Measurements from ENCODE around the gene LMBRD1.

The LMBRD1 gene

GRCh38 chr6:69704916-69705315 is 91.9 kb downstream of the LMBRD1 start:
- H3K9ac ChIP-seq (ENCODE audit: low read depth, low read length, poor library complexity, severe bottlenecking), result no peak overlapping the region
- no peaks in the 10 kb centered on the region for H3K4me1 ChIP-seq (ENCODE audit: insufficient read depth, low read length, poor library complexity, severe bottlenecking)
- no peaks in the 10 kb centered on the region for H3K79me2 ChIP-seq (ENCODE audit: insufficient read depth, low read length)
- peaks cover 8% of the 10 kb centered on the region; the same call in 1 of the 2 replicates for H3K36me3 ChIP-seq (ENCODE audit: insufficient read depth, low read length)
- H2AFZ ChIP-seq (ENCODE audit: low read length), result no peak overlapping the region
- no peak overlapping the region for H3K4me3 ChIP-seq (ENCODE audit: low read length, poor library complexity, severe bottlenecking)
- H4K20me1 ChIP-seq (ENCODE audit: insufficient read depth, low read length, poor library complexity, severe bottlenecking), result no peaks in the 10 kb centered on the region
- H3F3A ChIP-seq (ENCODE audit: low read depth), result no peaks in the 10 kb centered on the region
- no peaks in the 10 kb centered on the region for H3K9me2 ChIP-seq (replicated peaks; ENCODE audit: low read depth, low read length)
- H3K27me3 ChIP-seq (ENCODE audit: insufficient read depth, low read length, poor library complexity, severe bottlenecking), result no peaks in the 10 kb centered on the region
- H3K9me3 ChIP-seq (ENCODE audit: insufficient read depth, low read depth, low read length), result no peaks in the 10 kb centered on the region
- no peak overlapping the region for H3K4me2 ChIP-seq (ENCODE audit: low read depth, low read length, poor library complexity, severe bottlenecking)
- TF ChIP-seq EZH2phosphoT487 (IDR thresholded peaks at IDR 0.05; ENCODE audit: borderline replicate concordance) (no peak), CTCF (conservative IDR thresholded peaks at IDR 0.05; ENCODE audit: low read length) (no peak)

- Histone ChIP-seq H3K36me3 (ENCODE audit: insufficient read depth, low read length) (peaks cover 6% of the 10 kb centered on the region; the same call in 1 of the 2 replicates), H3K9me3 (ENCODE audit: insufficient read depth, low read depth, low read length) (no peaks in the 10 kb centered on the region), H3K4me3 (ENCODE audit: low read length, poor library complexity, severe bottlenecking) (no peak overlapping the region), H3K79me2 (ENCODE audit: insufficient read depth, low read length) (no peaks in the 10 kb centered on the region), H3K27me3 (ENCODE audit: insufficient read depth, low read length, poor library complexity, severe bottlenecking) (no peaks in the 10 kb centered on the region), H3K4me2 (ENCODE audit: low read depth, low read length, poor library complexity, severe bottlenecking) (no peak overlapping the region), H3K9ac (ENCODE audit: low read depth, low read length, poor library complexity, severe bottlenecking) (no peak overlapping the region), H2AFZ (ENCODE audit: low read length) (no peak overlapping the region), H3K9me2 (replicated peaks; ENCODE audit: low read depth, low read length) (no peaks in the 10 kb centered on the region), H3F3A (ENCODE audit: low read depth) (no peaks in the 10 kb centered on the region), H4K20me1 (ENCODE audit: insufficient read depth, low read length, poor library complexity, severe bottlenecking) (no peaks in the 10 kb centered on the region), H3K4me1 (ENCODE audit: insufficient read depth, low read length, poor library complexity, severe bottlenecking) (peaks cover 4% of the 10 kb centered on the region)
- no peak for TF ChIP-seq CTCF (conservative IDR thresholded peaks at IDR 0.05; ENCODE audit: low read length)
Measured at GRCh38 chr6:69699655-69700054, 97.2 kb downstream of the LMBRD1 start.

GRCh38 chr6:69696273-69696672 is 100.5 kb downstream of the LMBRD1 start:
- H3K9ac ChIP-seq (ENCODE audit: low read depth, low read length, poor library complexity, severe bottlenecking), result no peak overlapping the region
- no peaks in the 10 kb centered on the region for H3K27me3 ChIP-seq (ENCODE audit: insufficient read depth, low read length, poor library complexity, severe bottlenecking)
- TF ChIP-seq CTCF (conservative IDR thresholded peaks at IDR 0.05; ENCODE audit: low read length) (no peak), EZH2phosphoT487 (IDR thresholded peaks at IDR 0.05; ENCODE audit: borderline replicate concordance) (no peak)
- no peaks in the 10 kb centered on the region for H3F3A ChIP-seq (ENCODE audit: low read depth)
- H3K4me2 ChIP-seq (ENCODE audit: low read depth, low read length, poor library complexity, severe bottlenecking), result no peak overlapping the region
- H2AFZ ChIP-seq (ENCODE audit: low read length), result no peak overlapping the region
- H3K9me3 ChIP-seq (ENCODE audit: insufficient read depth, low read depth, low read length), result no peaks in the 10 kb centered on the region
- H3K36me3 ChIP-seq (ENCODE audit: insufficient read depth, low read length), result peaks cover 6% of the 10 kb centered on the region; the same call in 1 of the 2 replicates
- peaks cover 4% of the 10 kb centered on the region for H3K4me1 ChIP-seq (ENCODE audit: insufficient read depth, low read length, poor library complexity, severe bottlenecking)
- no peak overlapping the region for H3K4me3 ChIP-seq (ENCODE audit: low read length, poor library complexity, severe bottlenecking)
- no peaks in the 10 kb centered on the region for H3K9me2 ChIP-seq (replicated peaks; ENCODE audit: low read depth, low read length)
- no peaks in the 10 kb centered on the region for H3K79me2 ChIP-seq (ENCODE audit: insufficient read depth, low read length)
- no peaks in the 10 kb centered on the region for H4K20me1 ChIP-seq (ENCODE audit: insufficient read depth, low read length, poor library complexity, severe bottlenecking)
